Progenitor cell of endocrine pancreas (in vitro differentiated cells): ENCODE results near the gene THBS3. TPM values are rescaled to one million over a fixed set of nuclear protein-coding genes. Genes with fewer than 3 reads are reported as not detected.

ENCODE experiments used
- DNase-seq: peaks from one replicate; pipeline ENCODE4 v3.0.0; 2021; ENCODE audit warnings: low spot score; ENCODE audit not compliant: unreplicated experiment
- H3K27ac Mint-ChIP-seq: 2 replicates; pipeline ENCODE4 v1.8.0; 2021; ENCODE audit warnings: mild to moderate bottlenecking, moderate library complexity, mixed read lengths
- H3K27me3 Mint-ChIP-seq: 2 replicates; pipeline ENCODE4 v1.8.0; 2021; ENCODE audit warnings: mixed read lengths
- H3K36me3 Mint-ChIP-seq: 2 replicates; pipeline ENCODE4 v1.8.0; 2022; ENCODE audit warnings: mixed read lengths; ENCODE audit not compliant: insufficient read depth
- H3K4me1 Mint-ChIP-seq: 2 replicates; pipeline ENCODE4 v1.8.0; 2021; ENCODE audit warnings: low read depth, mixed read lengths
- H3K4me3 Mint-ChIP-seq: 2 replicates; pipeline ENCODE4 v1.8.0; 2021; ENCODE audit warnings: low read depth, mild to moderate bottlenecking, moderate library complexity, mixed read lengths
- H3K9me3 Mint-ChIP-seq: 2 replicates; pipeline ENCODE4 v1.8.0; 2021; ENCODE audit warnings: low read depth, mixed read lengths
- CTCF ChIP-seq: fragments of 200-600 bp; sonication (generic); IDR thresholded peaks from one replicate; pipeline ENCODE4 v1.5.0; 2021; ENCODE audit warnings: antibody characterized with exemption, mild to moderate bottlenecking; ENCODE audit not compliant: unreplicated experiment
- total RNA-seq: library from RNA; stranded (reverse); gene quantifications from 2 replicates; pipeline ENCODE4 v1.2.1, GENCODE V29; 2021

Gene THBS3
- total RNA-seq, 1 donor from 2014 or later, result 46.0 TPM

GRCh38 chr1:155209312-155209721, 1.6 kb upstream of the THBS3 start:
- no peak for TF ChIP-seq CTCF
- Mint-ChIP-seq H3K27me3 (no peaks in the 10 kb centered on the region), H3K9me3 (no peaks in the 10 kb centered on the region), H3K27ac (peak overlapping the region; percentile 97), H3K36me3 (no peaks in the 10 kb centered on the region), H3K4me3 (peak overlapping the region; percentile 90), H3K4me1 (peaks cover 19% of the 10 kb centered on the region)
- DNase-seq, result no peak

GRCh38 chr1:155208541-155209311, 1.0 kb upstream of the THBS3 start, which contains the start of gene MTX1:
TSS of gene MTX1 (plus strand) at chr1:155208695. CDS start at chr1:155208805, 110 bp downstream.
- Mint-ChIP-seq H3K27me3 (no peaks in the 10 kb centered on the region), H3K9me3 (no peaks in the 10 kb centered on the region), H3K36me3 (no peaks in the 10 kb centered on the region), H3K4me1 (peaks cover 19% of the 10 kb centered on the region), H3K27ac (peak within 1 kb of the TSS; percentile 97), H3K4me3 (peak within 1 kb of the TSS; percentile 90)
- peak; percentile 72 for DNase-seq
- TF ChIP-seq CTCF, result no peak

- DNase-seq, result peak; percentile 77
- Mint-ChIP-seq H3K4me1 (peaks cover 19% of the 10 kb centered on the region), H3K4me3 (peak overlapping the region; percentile 69), H3K27me3 (no peaks in the 10 kb centered on the region), H3K27ac (peak overlapping the region; percentile 93), H3K36me3 (peaks cover 5% of the 10 kb centered on the region), H3K9me3 (no peaks in the 10 kb centered on the region)
- peak; percentile 79 for TF ChIP-seq CTCF
Measured at GRCh38 chr1:155206891-155207805, 549 bp downstream of the THBS3 start.

- DNase-seq, result no peak
- Mint-ChIP-seq H3K27me3 (no peaks in the 10 kb centered on the region), H3K27ac (no peak overlapping the region)
Measured at GRCh38 chr1:155205969-155206593, 1.6 kb downstream of the THBS3 start.

More at GRCh38 chr1:155205969-155206593, 1.6 kb downstream of the THBS3 start:
- Mint-ChIP-seq H3K9me3 (no peaks in the 10 kb centered on the region), H3K36me3 (peaks cover 5% of the 10 kb centered on the region), H3K4me1 (peaks cover 19% of the 10 kb centered on the region), H3K4me3 (no peak overlapping the region)
- no peak for TF ChIP-seq CTCF
